Measurements from ENCODE around the gene LDAF1. TPM values are rescaled to one million over a fixed set of nuclear protein-coding genes. Genes with fewer than 3 reads are reported as not detected.
"Not testable (repeated sequence)": the region's sequence is repeated elsewhere in the genome, so short reads cannot be mapped to it uniquely, and the experiment has no call there.

Gene LDAF1
- total RNA-seq (10 to 100 TPM in 6 of 7 donors, 1 to 10 TPM in 1; 9.3 to 22.1 (median 13.3) TPM), polyA plus RNA-seq (10 to 100 TPM in 1 of 3 donors, 1 to 10 TPM in 2; 6.3 to 12.3 (median 7.7) TPM)
- long read RNA-seq, donor 1, partial matches to known transcripts = 0 of 6 reads
- long read RNA-seq, donor 1, other reads (novel, unspliced or antisense) = 0 of 6 reads
- long read RNA-seq, donor 2, partial matches to known transcripts = 0 of 7 reads
- long read RNA-seq, donor 2, other reads (novel, unspliced or antisense) = 0 of 7 reads

GRCh38 chr16:21158208-21159110, at the start of gene LDAF1:
Gene LDAF1, plus strand, starts transcription at chr16:21158674. Its CDS starts 2,509 bp downstream, at chr16:21161183.
- intact Hi-C loops (cut with DNase I; ENCODE audit: low total_unique reads) = loop anchor here (10.0 kb wide), 2 partner anchors 146 to 1166 kb away; no protein-coding TSS in a partner anchor
- H3K27ac ChIP-seq = peak within 1 kb of the TSS; percentile 6 to 85 (median 64)

GRCh38 chr16:21115551-21115950, 42.9 kb upstream of the LDAF1 start:
- peak overlapping the region in 2 of 8 donors; percentile 20 to 55 for H3K4me3 ChIP-seq
- H3K27ac ChIP-seq; DNase-seq; H3K36me3 ChIP-seq; intact Hi-C loops (cut with DNase I; ENCODE audit: low total_unique reads); H3K27me3 ChIP-seq (replicated peaks in 1 of 7); H3K4me1 ChIP-seq: not testable (repeated sequence)
- 93 to 99% (median 94%) methylated on average over 4 of the region's 4 CpGs for WGBS, 5 donors
- H3K9me3 ChIP-seq = peaks cover 0 to 19% (median 0%) of the 10 kb centered on the region in 8 donors

More at GRCh38 chr16:21158208-21159110, at the start of gene LDAF1:
- DNase-seq = peak; percentile 97
- no peak for TF ChIP-seq POLR2A (IDR thresholded peaks at IDR 0.05)
- peak; percentile 60 to 84 (median 80) for TF ChIP-seq POLR2AphosphoS5 (IDR thresholded peaks at IDR 0.05)
- WGBS, 5 donors = 1 to 3% (median 1%) methylated on average over 39 to 59 of the region's 59 CpGs
- H3K9me3 ChIP-seq = no peaks in the 10 kb centered on the region
- H3K4me3 ChIP-seq = peak within 1 kb of the TSS; percentile 70 to 97 (median 81)
- no peaks in the 10 kb centered on the region for H3K27me3 ChIP-seq (replicated peaks in 1 of 7)
- peaks cover 0 to 26% (median 3%) of the 10 kb centered on the region in 6 donors for H3K36me3 ChIP-seq
- H3K4me1 ChIP-seq = peaks cover 9 to 44% (median 28%) of the 10 kb centered on the region in 6 donors

- Histone ChIP-seq H3K36me3 (no peaks in the 10 kb centered on the region), H3K4me3 (peak overlapping the region in 3 of 8 donors; percentile 8 to 55 (median 20))
- TF ChIP-seq POLR2A (IDR thresholded peaks at IDR 0.05) (no peak), CTCF (IDR thresholded peaks at IDR 0.05 in 8 of 11, conservative IDR thresholded peaks at IDR 0.05 in 3 of 11) (no peak), POLR2AphosphoS5 (IDR thresholded peaks at IDR 0.05) (peak in 1 of 3 donors; percentile 21)
These were observed 42.3 kb upstream of the LDAF1 start for GRCh38 chr16:21116148-21116693.

GRCh38 chr16:21117567-21117966, 40.9 kb upstream of the LDAF1 start:
- no peak for TF ChIP-seq CTCF (IDR thresholded peaks at IDR 0.05 in 8 of 11, conservative IDR thresholded peaks at IDR 0.05 in 3 of 11)
- no peak for TF ChIP-seq POLR2A (IDR thresholded peaks at IDR 0.05)
- TF ChIP-seq POLR2AphosphoS5 (IDR thresholded peaks at IDR 0.05) = no peak
- H3K27ac ChIP-seq = no peak overlapping the region
- 79 to 91% (median 84%) methylated on average over 4 of the region's 4 CpGs for WGBS, 5 donors
- no peaks in the 10 kb centered on the region for H3K36me3 ChIP-seq
- H3K4me3 ChIP-seq = no peak overlapping the region
- H3K9me3 ChIP-seq = peaks cover 0 to 19% (median 0%) of the 10 kb centered on the region in 8 donors
- peaks cover 0 to 7% (median 2%) of the 10 kb centered on the region in 6 donors for H3K4me1 ChIP-seq
- no peaks in the 10 kb centered on the region for H3K27me3 ChIP-seq (replicated peaks in 1 of 7)
- intact Hi-C loops (cut with DNase I; ENCODE audit: low total_unique reads) = no loop called here
- peak; percentile 13 for DNase-seq

More at GRCh38 chr16:21116148-21116693, 42.3 kb upstream of the LDAF1 start:
- Histone ChIP-seq H3K27ac (peak overlapping the region in 2 of 8 donors; percentile 12 to 14), H3K9me3 (peaks cover 0 to 19% (median 0%) of the 10 kb centered on the region in 8 donors), H3K4me1 (peaks cover 0 to 7% (median 2%) of the 10 kb centered on the region in 6 donors), H3K27me3 (replicated peaks in 1 of 7) (no peaks in the 10 kb centered on the region)
- no peak for DNase-seq
- intact Hi-C loops (cut with DNase I; ENCODE audit: low total_unique reads) = no loop called here
- WGBS, 5 donors = 26 to 37% (median 30%) methylated on average over 13 of the region's 13 CpGs

All from spleen (tissue), 13 donors.